ENCODE data around the gene CEP55.
A peak's percentile ranks its signal among the peaks of the same experiment; 100 is the strongest.
"Not testable (repeated sequence)": the region's sequence is repeated elsewhere in the genome, so short reads cannot be mapped to it uniquely, and the experiment has no call there.

CEP55 gene

DNA sequence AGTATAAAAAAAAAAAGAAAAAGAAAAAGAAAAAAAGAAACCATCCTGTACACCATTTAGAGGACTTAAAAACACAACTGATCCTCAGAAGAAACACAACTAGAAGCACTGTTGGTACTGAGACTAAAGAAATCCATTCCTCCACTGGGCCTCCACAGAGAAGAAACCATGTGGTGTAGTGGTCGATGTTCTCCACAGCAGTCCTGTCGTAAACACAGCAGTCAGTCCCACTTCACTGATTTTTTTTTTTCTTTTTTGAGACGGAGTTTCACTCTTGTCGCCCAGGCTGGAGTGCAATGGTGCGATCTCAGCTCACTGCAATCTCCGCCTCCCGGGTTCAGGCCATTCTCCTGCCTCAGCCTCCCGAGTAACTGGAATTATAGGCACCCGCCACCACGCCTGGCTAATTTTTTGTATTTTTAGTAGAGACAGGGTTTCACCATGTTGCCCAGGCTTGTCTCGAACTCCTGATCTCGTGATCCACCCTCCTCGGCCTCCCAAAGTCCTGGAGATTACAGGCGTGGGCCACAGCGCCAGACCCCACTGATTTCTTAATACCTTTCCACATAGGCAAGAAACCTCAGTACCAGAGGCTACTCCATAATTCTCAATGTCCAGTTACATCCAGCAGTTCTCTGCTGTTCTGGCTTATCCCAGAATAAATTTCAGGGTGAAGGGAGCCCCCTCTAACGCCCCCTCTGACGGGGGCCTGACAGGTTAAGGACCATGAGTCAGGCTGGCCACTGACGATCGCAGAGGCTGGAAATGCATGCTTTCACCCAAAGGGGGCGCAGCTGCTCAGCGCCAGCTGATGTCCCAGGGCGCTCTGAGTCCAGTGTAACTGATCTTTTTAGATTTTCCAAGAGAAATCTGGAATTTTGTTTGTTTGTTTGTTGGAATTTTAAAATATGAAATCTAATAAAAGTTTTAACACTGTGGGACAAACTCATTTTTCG is 45.3 kb downstream of the CEP55 start:
- H3K27ac ChIP-seq, result no peak overlapping the region
- TF ChIP-seq, protein P1, sequence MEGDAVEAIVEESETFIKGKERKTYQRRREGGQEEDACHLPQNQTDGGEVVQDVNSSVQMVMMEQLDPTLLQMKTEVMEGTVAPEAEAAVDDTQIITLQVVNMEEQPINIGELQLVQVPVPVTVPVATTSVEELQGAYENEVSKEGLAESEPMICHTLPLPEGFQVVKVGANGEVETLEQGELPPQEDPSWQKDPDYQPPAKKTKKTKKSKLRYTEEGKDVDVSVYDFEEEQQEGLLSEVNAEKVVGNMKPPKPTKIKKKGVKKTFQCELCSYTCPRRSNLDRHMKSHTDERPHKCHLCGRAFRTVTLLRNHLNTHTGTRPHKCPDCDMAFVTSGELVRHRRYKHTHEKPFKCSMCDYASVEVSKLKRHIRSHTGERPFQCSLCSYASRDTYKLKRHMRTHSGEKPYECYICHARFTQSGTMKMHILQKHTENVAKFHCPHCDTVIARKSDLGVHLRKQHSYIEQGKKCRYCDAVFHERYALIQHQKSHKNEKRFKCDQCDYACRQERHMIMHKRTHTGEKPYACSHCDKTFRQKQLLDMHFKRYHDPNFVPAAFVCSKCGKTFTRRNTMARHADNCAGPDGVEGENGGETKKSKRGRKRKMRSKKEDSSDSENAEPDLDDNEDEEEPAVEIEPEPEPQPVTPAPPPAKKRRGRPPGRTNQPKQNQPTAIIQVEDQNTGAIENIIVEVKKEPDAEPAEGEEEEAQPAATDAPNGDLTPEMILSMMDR (IDR thresholded peaks at IDR 0.05), result peak; percentile 92
- no peak for TF ChIP-seq ZFX (IDR thresholded peaks at IDR 0.05; ENCODE audit: borderline replicate concordance)

DNA sequence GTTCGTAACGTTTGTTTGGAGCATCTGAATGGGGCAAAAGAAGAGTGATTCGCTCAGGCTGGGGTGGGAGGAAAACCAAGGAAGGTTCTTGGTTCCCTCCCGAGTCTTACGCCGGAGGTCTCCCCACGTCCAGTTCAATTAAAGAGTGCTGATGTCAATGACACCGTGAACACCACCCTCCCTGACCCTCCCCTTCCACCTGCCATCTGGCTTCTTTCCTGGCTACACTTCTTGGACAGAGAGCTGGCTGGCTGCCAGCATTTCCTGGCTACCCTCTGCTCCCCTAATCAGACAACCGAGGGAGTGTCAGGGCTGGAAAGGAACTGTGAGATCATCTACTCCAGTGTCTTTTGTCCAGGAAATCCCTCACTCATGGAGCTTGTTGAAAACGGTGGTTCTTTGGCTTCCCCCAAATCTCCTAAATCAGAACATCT is 46.0 kb downstream of the CEP55 start:
- H3K27ac ChIP-seq, result no peak overlapping the region
- TF ChIP-seq, protein P1 (IDR thresholded peaks at IDR 0.05), result peak; percentile 52
- TF ChIP-seq ZFX (IDR thresholded peaks at IDR 0.05; ENCODE audit: borderline replicate concordance), result no peak

DNA sequence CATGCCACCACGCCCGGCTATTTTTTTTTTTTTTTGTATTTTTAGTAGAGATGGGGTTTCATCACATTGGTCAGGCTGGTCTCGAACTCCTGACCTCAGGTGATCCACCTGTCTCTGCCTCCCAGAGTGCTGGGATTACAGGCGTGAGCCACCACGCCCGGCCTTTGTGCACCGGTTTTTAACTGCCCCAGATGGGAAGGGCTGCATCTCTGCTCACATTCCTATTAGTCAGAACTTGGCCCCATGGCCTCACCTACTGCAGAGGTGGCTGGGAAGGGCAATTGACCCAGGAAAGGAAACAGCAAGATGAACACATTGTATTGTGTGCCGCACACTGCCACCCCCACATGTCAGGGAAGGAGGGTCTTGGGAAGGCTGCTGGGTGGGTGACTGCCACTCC is 50.6 kb downstream of the CEP55 start:
- H3K27ac ChIP-seq, result not testable (repeated sequence)

DNA sequence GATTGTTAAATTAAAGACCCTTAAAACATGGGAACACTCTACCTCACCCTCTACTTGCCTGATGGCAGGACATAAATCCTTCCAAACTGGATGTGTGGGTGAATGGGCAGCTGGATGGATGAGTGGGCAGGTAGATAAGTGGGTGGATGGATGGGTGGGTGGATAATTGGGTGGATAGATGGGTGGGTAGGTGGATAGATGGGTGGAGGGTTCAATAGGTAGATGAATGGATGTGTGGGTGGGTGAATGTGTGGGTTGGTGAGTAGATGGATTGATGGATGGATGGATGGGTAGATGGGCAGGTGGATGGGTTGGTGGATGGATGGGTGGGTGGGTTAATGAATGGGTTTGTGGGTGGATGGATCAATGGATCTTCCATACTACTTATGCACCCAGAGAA is 51.1 kb downstream of the CEP55 start:
- no peak overlapping the region for H3K27ac ChIP-seq
- TF ChIP-seq, protein P1 (IDR thresholded peaks at IDR 0.05), result no peak
- TF ChIP-seq ZFX (IDR thresholded peaks at IDR 0.05; ENCODE audit: borderline replicate concordance), result no peak

DNA sequence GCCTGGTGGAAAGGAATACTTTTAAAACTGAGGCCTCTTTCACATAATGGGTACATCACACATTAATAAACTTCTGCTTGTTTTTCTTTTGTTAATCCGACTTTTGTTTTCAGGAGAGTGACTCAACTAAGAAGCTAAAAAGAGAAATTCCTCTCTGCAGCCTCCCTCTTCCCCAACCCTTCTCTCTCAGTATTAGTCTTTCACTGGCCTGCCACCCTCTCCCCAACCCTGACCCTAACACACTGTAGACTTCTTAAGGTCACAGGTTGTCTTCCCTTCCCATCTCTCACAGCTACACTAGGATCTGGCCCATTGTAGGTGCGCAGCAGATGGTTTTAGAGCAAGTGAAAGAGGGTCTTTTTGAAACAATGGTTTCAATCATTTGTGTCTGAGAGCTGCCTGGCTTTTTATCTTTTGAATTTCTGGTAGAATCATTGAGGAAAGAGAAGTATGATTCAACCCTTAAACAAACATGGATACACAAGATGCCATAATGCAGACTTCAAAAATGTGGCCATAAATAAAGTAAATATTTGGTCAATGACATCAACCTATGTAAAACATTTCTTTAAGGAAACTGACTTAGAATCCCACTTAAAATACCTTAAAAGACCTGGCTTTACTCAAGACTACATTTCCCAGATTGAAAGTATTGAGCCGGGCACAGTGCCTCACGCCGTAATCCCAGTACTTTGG is 52.1 kb downstream of the CEP55 start:
- no peak for TF ChIP-seq ZFX (IDR thresholded peaks at IDR 0.05; ENCODE audit: borderline replicate concordance)
- TF ChIP-seq, protein P1 (IDR thresholded peaks at IDR 0.05), result no peak
- H3K27ac ChIP-seq, result no peak overlapping the region

DNA sequence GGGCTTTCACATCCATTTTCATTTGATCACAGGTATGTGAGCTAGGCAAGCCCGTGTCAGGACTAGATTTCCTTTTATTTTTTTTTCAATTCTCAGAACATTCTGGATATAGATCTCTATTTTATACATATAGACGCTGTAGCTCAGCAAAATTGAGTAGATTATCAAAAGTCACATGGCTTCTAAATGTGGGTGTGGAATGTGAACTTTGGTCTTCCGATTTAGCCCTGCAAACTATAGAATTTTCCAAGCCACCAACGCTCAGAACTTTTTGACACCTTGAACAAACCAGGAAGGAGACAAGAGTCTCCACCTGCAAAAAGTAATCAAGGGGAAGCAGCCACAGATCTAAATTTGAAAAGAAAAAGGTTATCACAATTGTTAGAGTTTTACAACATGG is 54.2 kb downstream of the CEP55 start:
- H3K27ac ChIP-seq, result no peak overlapping the region
- TF ChIP-seq ZFX (IDR thresholded peaks at IDR 0.05; ENCODE audit: borderline replicate concordance), result no peak
- TF ChIP-seq, protein P1 (IDR thresholded peaks at IDR 0.05), result no peak

DNA sequence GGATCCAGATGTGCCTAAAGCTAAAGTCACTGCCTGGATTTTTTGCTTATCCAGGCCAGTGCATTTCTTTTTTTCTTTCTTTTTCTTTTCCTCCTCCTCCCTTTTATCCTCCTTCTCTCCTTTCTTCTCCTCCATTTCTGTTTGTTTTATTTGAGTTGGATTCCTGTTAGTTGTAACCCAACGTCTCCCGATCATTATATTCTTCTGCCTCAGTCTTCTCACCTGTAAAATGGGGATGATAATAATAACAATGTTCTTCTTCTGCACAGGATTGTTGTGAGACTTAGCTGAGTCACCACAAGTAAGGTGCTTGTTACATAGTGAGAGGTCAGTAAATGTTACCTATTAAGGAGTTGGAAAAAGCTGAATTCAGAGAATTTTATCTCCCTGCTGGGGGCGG is 56.4 kb downstream of the CEP55 start:
- H3K27ac ChIP-seq, result no peak overlapping the region
- TF ChIP-seq ZFX (IDR thresholded peaks at IDR 0.05; ENCODE audit: borderline replicate concordance), result no peak
- TF ChIP-seq, protein P1 (IDR thresholded peaks at IDR 0.05), result no peak
